Vagina (tissue), 2 donors: ENCODE data around the gene HSD17B10.

Experiments
- POLR2A ChIP-seq, 2 donors: fragments of 450-650 bp; IDR thresholded peaks; one replicate each; pipeline ENCODE4 v1.6.1; 2017; ENCODE audit warnings: antibody characterized with exemption in 2 of 2, mild to moderate bottlenecking in 2 of 2, moderate library complexity in 2 of 2
- TF ChIP-seq, protein P1 (sequence below), 3 experiments: fragments of 450-650 bp in 2 of 3; fragments of 200-600 bp in 1 of 3; sonication (generic) in 1 of 3; IDR thresholded peaks; one replicate each; pipeline ENCODE4 v1.5.1; 2017 to 2019; ENCODE audit warnings: antibody characterized with exemption in 3 of 3, mild to moderate bottlenecking in 2 of 3, moderate library complexity in 2 of 3

DNA sequence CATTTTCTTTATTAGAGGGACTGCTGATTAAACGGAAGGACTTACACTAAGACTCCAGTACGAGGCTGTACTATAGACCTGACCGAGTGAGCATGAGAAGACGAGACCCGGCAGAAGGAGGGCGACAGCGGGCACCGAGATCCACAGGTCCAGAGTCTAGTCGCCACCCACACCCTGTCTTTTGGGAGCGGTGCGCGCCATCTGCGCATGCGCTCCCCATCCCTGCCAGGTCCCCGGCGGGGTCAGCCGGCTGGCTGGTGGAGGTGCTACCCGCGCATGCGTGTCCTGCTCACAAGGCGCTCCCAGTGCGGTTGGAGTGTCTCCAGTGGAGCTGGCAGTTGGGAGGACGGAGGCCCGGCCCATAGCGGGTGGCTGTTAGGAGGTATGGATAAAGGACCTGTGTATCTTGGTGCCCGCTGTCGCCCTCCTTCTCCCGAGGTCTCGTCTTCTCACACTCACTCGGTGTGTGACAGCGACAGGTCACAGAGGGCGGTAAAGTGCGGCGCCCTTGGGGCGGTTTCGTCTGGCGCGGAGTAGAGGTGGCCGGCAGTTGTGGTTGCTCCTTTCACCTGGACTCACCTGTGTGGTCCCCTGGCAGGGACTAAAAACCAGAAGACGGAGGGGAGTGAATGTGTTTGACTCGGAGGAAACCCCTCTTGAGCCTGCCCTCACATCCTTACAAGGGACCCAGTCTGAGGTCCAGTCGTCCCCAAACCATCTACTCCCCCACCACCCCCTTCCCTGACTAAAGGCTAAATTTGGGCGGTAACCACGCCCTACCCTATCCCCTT is 7.6 kb upstream of the HSD17B10 start:
- TF ChIP-seq, protein P1, sequence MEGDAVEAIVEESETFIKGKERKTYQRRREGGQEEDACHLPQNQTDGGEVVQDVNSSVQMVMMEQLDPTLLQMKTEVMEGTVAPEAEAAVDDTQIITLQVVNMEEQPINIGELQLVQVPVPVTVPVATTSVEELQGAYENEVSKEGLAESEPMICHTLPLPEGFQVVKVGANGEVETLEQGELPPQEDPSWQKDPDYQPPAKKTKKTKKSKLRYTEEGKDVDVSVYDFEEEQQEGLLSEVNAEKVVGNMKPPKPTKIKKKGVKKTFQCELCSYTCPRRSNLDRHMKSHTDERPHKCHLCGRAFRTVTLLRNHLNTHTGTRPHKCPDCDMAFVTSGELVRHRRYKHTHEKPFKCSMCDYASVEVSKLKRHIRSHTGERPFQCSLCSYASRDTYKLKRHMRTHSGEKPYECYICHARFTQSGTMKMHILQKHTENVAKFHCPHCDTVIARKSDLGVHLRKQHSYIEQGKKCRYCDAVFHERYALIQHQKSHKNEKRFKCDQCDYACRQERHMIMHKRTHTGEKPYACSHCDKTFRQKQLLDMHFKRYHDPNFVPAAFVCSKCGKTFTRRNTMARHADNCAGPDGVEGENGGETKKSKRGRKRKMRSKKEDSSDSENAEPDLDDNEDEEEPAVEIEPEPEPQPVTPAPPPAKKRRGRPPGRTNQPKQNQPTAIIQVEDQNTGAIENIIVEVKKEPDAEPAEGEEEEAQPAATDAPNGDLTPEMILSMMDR (IDR thresholded peaks at IDR 0.05), result no peak
- no peak for TF ChIP-seq POLR2A (IDR thresholded peaks at IDR 0.05)
